H9 (cell line): ENCODE measurements around the gene AMOTL1. TPM values are rescaled to one million over a fixed set of nuclear protein-coding genes. Genes with fewer than 3 reads are reported as not detected.

ENCODE experiments used
- DNase-seq: peaks from one replicate; pipeline ENCODE4 v3.0.0-alpha.2; 2017
- H2AFZ ChIP-seq: one replicate; pipeline ENCODE4 v1.6.1; 2013; ENCODE audit warnings: mild to moderate bottlenecking, low read length, control low read depth, moderate library complexity
- H2AK5ac ChIP-seq: 2 replicates; pipeline ENCODE4 v1.6.1; 2013; ENCODE audit warnings: low read length, control low read depth, mixed read lengths; ENCODE audit not compliant: insufficient read length
- H2BK120ac ChIP-seq: one replicate; pipeline ENCODE4 v1.6.1; 2013; ENCODE audit warnings: low read depth, mild to moderate bottlenecking, low read length, control low read depth, inconsistent platforms; ENCODE audit not compliant: poor library complexity, severe bottlenecking
- H2BK12ac ChIP-seq: 2 replicates; pipeline ENCODE4 v1.6.1; 2013; ENCODE audit warnings: low read length, control low read depth, mixed read lengths, low read depth; ENCODE audit not compliant: insufficient read length
- H2BK15ac ChIP-seq: 2 replicates; pipeline ENCODE4 v1.6.1; 2013; ENCODE audit warnings: low read depth, low read length, control low read depth
- H2BK20ac ChIP-seq: one replicate; pipeline ENCODE4 v1.6.1; 2013; ENCODE audit warnings: low read depth, mild to moderate bottlenecking, low read length, control low read depth, inconsistent platforms; ENCODE audit not compliant: poor library complexity, severe bottlenecking
- H2BK5ac ChIP-seq: 2 replicates; pipeline ENCODE4 v1.6.1; 2013; ENCODE audit warnings: low read length, control low read depth, mixed read lengths; ENCODE audit not compliant: insufficient read length
- H3K14ac ChIP-seq: 2 replicates; pipeline ENCODE4 v1.6.1; 2013; ENCODE audit warnings: low read length, control low read depth; ENCODE audit not compliant: insufficient read depth
- H3K18ac ChIP-seq: 2 replicates; pipeline ENCODE4 v1.6.1; 2013; ENCODE audit warnings: low read depth, mild to moderate bottlenecking, mixed read lengths, low read length, control low read depth; ENCODE audit not compliant: insufficient read length
- H3K23ac ChIP-seq: 2 replicates; pipeline ENCODE4 v1.6.1; 2013; ENCODE audit warnings: low read length, control low read depth, mixed read lengths, low read depth; ENCODE audit not compliant: insufficient read length
- H3K23me2 ChIP-seq: 2 replicates; pipeline ENCODE4 v1.6.1; 2013; ENCODE audit warnings: low read depth, mild to moderate bottlenecking, mixed read lengths, low read length, control low read depth; ENCODE audit not compliant: insufficient read length, poor library complexity, severe bottlenecking
- H3K27ac ChIP-seq: 2 replicates; pipeline ENCODE4 v1.5.1; 2013; ENCODE audit warnings: low read length, control low read depth, mixed read lengths, low read depth; ENCODE audit not compliant: insufficient read length
- H3K27me3 ChIP-seq: 2 replicates; pipeline ENCODE4 v1.6.1; 2013; ENCODE audit warnings: low read length, control low read depth, inconsistent platforms; ENCODE audit not compliant: insufficient read depth
- H3K4ac ChIP-seq: 2 replicates; pipeline ENCODE4 v1.6.1; 2013; ENCODE audit warnings: low read depth, mild to moderate bottlenecking, control low read depth, inconsistent platforms, low read length, moderate library complexity
- H3K4me1 ChIP-seq: 2 replicates; pipeline ENCODE4 v1.6.1; 2013; ENCODE audit warnings: low read length, control low read depth, inconsistent platforms; ENCODE audit not compliant: insufficient read depth
- H3K4me2 ChIP-seq: 2 replicates; pipeline ENCODE4 v1.6.1; 2013; ENCODE audit warnings: low read length, control low read depth, mixed read lengths; ENCODE audit not compliant: insufficient read length, insufficient read depth
- H3K56ac ChIP-seq: 2 replicates; pipeline ENCODE4 v1.6.1; 2013; ENCODE audit warnings: low read depth, mild to moderate bottlenecking, mixed read lengths, low read length, control low read depth; ENCODE audit not compliant: insufficient read length
- H3K79me1 ChIP-seq: 2 replicates; pipeline ENCODE4 v1.6.1; 2013; ENCODE audit warnings: low read depth, mild to moderate bottlenecking, moderate library complexity, low read length, control low read depth, inconsistent platforms; ENCODE audit not compliant: insufficient read depth, poor library complexity, severe bottlenecking
- H3K79me2 ChIP-seq: 2 replicates; pipeline ENCODE4 v1.6.1; 2013; ENCODE audit warnings: low read length, control low read depth, inconsistent platforms; ENCODE audit not compliant: insufficient read depth
- H3K9ac ChIP-seq: 2 replicates; pipeline ENCODE4 v1.6.1; 2013; ENCODE audit warnings: low read length, control low read depth, mixed read lengths; ENCODE audit not compliant: insufficient read length; ENCODE audit errors: extremely low read depth
- H3K9me3 ChIP-seq: one replicate; pipeline ENCODE4 v1.6.1; 2013; ENCODE audit warnings: low read depth, low read length, inconsistent platforms; ENCODE audit not compliant: control insufficient read depth
- H3T11ph ChIP-seq: one replicate; pipeline ENCODE4 v1.6.1; 2013; ENCODE audit warnings: mild to moderate bottlenecking, low read length, control low read depth, inconsistent platforms
- H4K20me1 ChIP-seq: one replicate; pipeline ENCODE4 v1.6.1; 2013; ENCODE audit not compliant: control insufficient read depth, insufficient read length, insufficient read depth
- H4K5ac ChIP-seq: 2 replicates; pipeline ENCODE4 v1.6.1; 2013; ENCODE audit warnings: low read depth, mild to moderate bottlenecking, mixed read lengths, low read length, control low read depth; ENCODE audit not compliant: insufficient read length
- H4K8ac ChIP-seq: replicated peaks from 2 replicates; pipeline ENCODE4 v1.6.1; 2013; ENCODE audit warnings: low read length, control low read depth, mixed read lengths, low read depth; ENCODE audit not compliant: insufficient read length
- H4K91ac ChIP-seq: 2 replicates; pipeline ENCODE4 v1.6.1; 2013; ENCODE audit warnings: low read depth, mild to moderate bottlenecking, moderate library complexity, mixed read lengths, low read length, control low read depth; ENCODE audit not compliant: insufficient read length
- H3K27ac Mint-ChIP-seq, 3 experiments: 2 replicates in 2 of 3; 3 replicates in 1 of 3; pipeline ENCODE4 v1.8.0; 2020 to 2021; ENCODE audit warnings: mixed read lengths in 3 of 3, mild to moderate bottlenecking in 1 of 3, moderate library complexity in 1 of 3
- H3K27me3 Mint-ChIP-seq: 2 replicates; pipeline ENCODE4 v1.8.0; 2021; ENCODE audit warnings: low read depth, mild to moderate bottlenecking, moderate library complexity, mixed read lengths
- H3K36me3 Mint-ChIP-seq, 3 experiments: 2 replicates in 2 of 3; 3 replicates in 1 of 3; pipeline ENCODE4 v1.8.0; 2020 to 2021; ENCODE audit warnings: low read depth in 3 of 3, mixed read lengths in 3 of 3; ENCODE audit not compliant: insufficient read depth in 1 of 3
- H3K4me1 Mint-ChIP-seq, 2 experiments: 2 replicates each; pipeline ENCODE4 v1.8.0; 2020; ENCODE audit warnings: mixed read lengths in 2 of 2
- H3K4me3 Mint-ChIP-seq, 2 experiments: 2 replicates in 1 of 2; 3 replicates in 1 of 2; pipeline ENCODE4 v1.8.0; 2020 to 2021; ENCODE audit warnings: mild to moderate bottlenecking in 2 of 2, mixed read lengths in 2 of 2, moderate library complexity in 1 of 2
- H3K9me3 Mint-ChIP-seq, 2 experiments: 2 replicates in 1 of 2; 3 replicates in 1 of 2; pipeline ENCODE4 v1.8.0; 2020; ENCODE audit warnings: mild to moderate bottlenecking in 2 of 2, mixed read lengths in 2 of 2, moderate library complexity in 1 of 2
- WGBS: extraction: QIAGEN DNeasy Blood & Tissue Kit; methylation state at CpG from one replicate; pipeline ENCODE4 v1.1.7; 2013; ENCODE audit warnings: missing lambda C conversion rate, low lambda C conversion rate, mixed read lengths; ENCODE audit not compliant: insufficient read length; ENCODE audit errors: extremely low coverage; 5-methylcytosine and 5-hydroxymethylcytosine counted together
- total RNA-seq: library from RNA; stranded (reverse); gene quantifications from 2 replicates; pipeline ENCODE4 v1.2.1, GENCODE V29; 2021
- TF ChIP-seq, protein P1 (sequence below): fragments of 200-600 bp; sonication (generic); conservative IDR thresholded peaks from 3 replicates; pipeline ENCODE4 v1.8.0; 2021; ENCODE audit warnings: antibody characterized with exemption, mild to moderate bottlenecking

AMOTL1 gene
- total RNA-seq, 1 experiment from 2014 or later = 18.5 TPM

DNA sequence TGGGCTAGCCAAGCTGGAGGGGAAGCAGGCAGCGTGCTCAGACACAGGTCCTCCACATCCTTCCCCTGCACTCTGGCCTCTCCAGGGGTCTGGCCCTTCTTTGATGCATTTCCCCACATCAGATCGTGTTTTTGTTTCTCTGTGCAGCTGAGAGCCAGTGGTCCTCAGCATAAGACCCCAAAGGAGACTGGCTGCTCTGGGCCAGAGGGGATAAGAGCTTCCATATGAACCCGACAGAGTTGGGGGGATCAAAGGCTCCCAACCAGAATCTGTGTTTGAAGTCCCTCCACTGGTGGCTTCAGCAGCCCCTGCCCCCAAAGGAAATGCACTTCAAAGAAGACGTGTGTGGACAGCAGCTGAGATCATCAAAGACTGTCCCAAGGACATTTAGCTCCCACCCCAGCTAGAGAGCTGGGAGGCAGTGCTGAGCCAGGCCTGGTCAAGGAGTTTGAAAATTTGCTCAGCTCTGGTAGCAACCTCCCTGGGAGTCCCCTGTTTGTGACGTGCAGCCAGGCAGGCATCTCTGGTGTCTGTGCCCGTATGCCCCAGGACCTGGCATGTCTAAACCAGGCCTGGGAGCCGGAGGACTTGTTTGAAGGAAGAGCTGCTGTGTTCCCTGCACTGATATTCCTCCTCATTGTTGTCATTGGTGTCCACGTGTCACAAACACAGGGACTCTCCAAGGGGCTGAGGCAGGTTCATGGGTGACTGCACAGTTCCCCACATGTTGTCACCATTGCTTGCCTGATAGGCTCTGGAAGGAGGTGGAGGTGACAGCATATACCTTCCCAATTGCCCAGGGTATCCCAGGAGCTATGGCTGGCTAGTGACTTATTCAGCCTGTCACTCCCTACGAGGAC lies 99.0 kb downstream of the AMOTL1 start:
- no peak overlapping the region for H3K56ac ChIP-seq
- H3K79me1 ChIP-seq = no peaks in the 10 kb centered on the region
- H3K27me3 ChIP-seq = no peaks in the 10 kb centered on the region
- Mint-ChIP-seq H3K4me1 (peaks cover 22 to 29% of the 10 kb centered on the region in 2 experiments), H3K36me3 (peaks cover 37 to 54% (median 39%) of the 10 kb centered on the region in 3 experiments), H3K27me3 (no peaks in the 10 kb centered on the region), H3K4me3 (no peak overlapping the region), H3K27ac (peak overlapping the region in 2 of 3 experiments; percentile 11 to 40; a peak in 2 of 7 replicates), H3K9me3 (no peaks in the 10 kb centered on the region)
- no peak overlapping the region for H2BK5ac ChIP-seq
- no peaks in the 10 kb centered on the region for H3K23me2 ChIP-seq
- no peak overlapping the region for H3K9ac ChIP-seq
- H3K4ac ChIP-seq = no peak overlapping the region
- no peak overlapping the region for H4K91ac ChIP-seq
- no peaks in the 10 kb centered on the region for H3K79me2 ChIP-seq
- no peak overlapping the region for H2BK120ac ChIP-seq
- H4K20me1 ChIP-seq = no peaks in the 10 kb centered on the region
- TF ChIP-seq, protein P1, sequence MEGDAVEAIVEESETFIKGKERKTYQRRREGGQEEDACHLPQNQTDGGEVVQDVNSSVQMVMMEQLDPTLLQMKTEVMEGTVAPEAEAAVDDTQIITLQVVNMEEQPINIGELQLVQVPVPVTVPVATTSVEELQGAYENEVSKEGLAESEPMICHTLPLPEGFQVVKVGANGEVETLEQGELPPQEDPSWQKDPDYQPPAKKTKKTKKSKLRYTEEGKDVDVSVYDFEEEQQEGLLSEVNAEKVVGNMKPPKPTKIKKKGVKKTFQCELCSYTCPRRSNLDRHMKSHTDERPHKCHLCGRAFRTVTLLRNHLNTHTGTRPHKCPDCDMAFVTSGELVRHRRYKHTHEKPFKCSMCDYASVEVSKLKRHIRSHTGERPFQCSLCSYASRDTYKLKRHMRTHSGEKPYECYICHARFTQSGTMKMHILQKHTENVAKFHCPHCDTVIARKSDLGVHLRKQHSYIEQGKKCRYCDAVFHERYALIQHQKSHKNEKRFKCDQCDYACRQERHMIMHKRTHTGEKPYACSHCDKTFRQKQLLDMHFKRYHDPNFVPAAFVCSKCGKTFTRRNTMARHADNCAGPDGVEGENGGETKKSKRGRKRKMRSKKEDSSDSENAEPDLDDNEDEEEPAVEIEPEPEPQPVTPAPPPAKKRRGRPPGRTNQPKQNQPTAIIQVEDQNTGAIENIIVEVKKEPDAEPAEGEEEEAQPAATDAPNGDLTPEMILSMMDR = no peak
- no peak overlapping the region for H3K27ac ChIP-seq
- H4K8ac ChIP-seq = no peak overlapping the region
- no peak overlapping the region for H2AK5ac ChIP-seq
- H2BK15ac ChIP-seq = no peak overlapping the region
- no peak for DNase-seq
- no peaks in the 10 kb centered on the region for H3K9me3 ChIP-seq
- no peak overlapping the region for H3K23ac ChIP-seq
- WGBS = no CpG with 5 or more reads among the region's 9 CpGs
- H3K4me2 ChIP-seq = no peak overlapping the region
- no peak overlapping the region for H2BK20ac ChIP-seq
- no peak overlapping the region for H2BK12ac ChIP-seq
- peaks cover 4% of the 10 kb centered on the region; the same call in 1 of the 2 replicates for H3K4me1 ChIP-seq
- no peak overlapping the region for H2AFZ ChIP-seq
- no peak overlapping the region for H3K18ac ChIP-seq
- H3T11ph ChIP-seq = no peak overlapping the region
- H3K14ac ChIP-seq = no peak overlapping the region
- no peak overlapping the region for H4K5ac ChIP-seq
